Thoracic aorta (tissue), 2 donors: ENCODE results near the gene MRM2. TPM values are rescaled to one million over a fixed set of nuclear protein-coding genes. Genes with fewer than 3 reads are reported as not detected.

ENCODE experiments used
- ATAC-seq: fragments of 150-250 bp; one replicate; pipeline ENCODE4 v1.8.0; 2017; ENCODE audit warnings: low read depth; ENCODE audit not compliant: insufficient number of reproducible peaks, low FRiP score
- DNase-seq: peaks from one replicate; pipeline ENCODE4 v3.0.0-alpha.2; 2020; ENCODE audit warnings: low spot score
- H3K27ac ChIP-seq, 2 donors: fragments of 200-600 bp; sonication (generic); 1 replicate in 1 of 2; 2 replicates in 1 of 2; pipeline ENCODE4 v1.5.1; 2016; ENCODE audit warnings: mild to moderate bottlenecking in 2 of 2, moderate library complexity in 2 of 2
- H3K27me3 ChIP-seq: fragments of 200-600 bp; sonication (generic); replicated peaks from 2 replicates; pipeline ENCODE4 v1.6.0; 2016; ENCODE audit warnings: mild to moderate bottlenecking; ENCODE audit not compliant: insufficient read depth
- H3K36me3 ChIP-seq: fragments of 200-600 bp; sonication (generic); one replicate; pipeline ENCODE4 v1.5.1; 2016
- H3K4me1 ChIP-seq, 2 donors: fragments of 200-600 bp; sonication (generic); 1 replicate in 1 of 2; 2 replicates in 1 of 2; pipeline versions ENCODE4 v1.5.1 to v1.6.0; 2016; ENCODE audit warnings: low read depth in 2 of 2, mild to moderate bottlenecking in 1 of 2; ENCODE audit not compliant: control insufficient read depth in 1 of 2
- H3K4me3 ChIP-seq: fragments of 200-600 bp; sonication (generic); 2 replicates; pipeline ENCODE4 v1.5.1; 2016; ENCODE audit warnings: mild to moderate bottlenecking
- H3K9me3 ChIP-seq: fragments of 200-600 bp; sonication (generic); 2 replicates; pipeline ENCODE4 v1.5.1; 2016
- CTCF ChIP-seq: fragments of 200-600 bp; sonication (generic); IDR thresholded peaks from one replicate; pipeline ENCODE4 v1.5.1; 2019; ENCODE audit warnings: antibody characterized with exemption
- total RNA-seq, 2 donors: library from RNA; depleted of rRNA; stranded (reverse); fragments of >200 nt; gene quantifications; one replicate each; pipeline versions ENCODE4 v1.1.0 to v1.2.3, GENCODE V29; 2016

MRM2 gene
- total RNA-seq, 2 donors from 2014 or later, result 12.5 to 16.6 TPM

GRCh38 chr7:2195400-2196246, 46.4 kb downstream of the MRM2 start:
- Histone ChIP-seq H3K4me1 (no peaks in the 10 kb centered on the region), H3K9me3 (no peaks in the 10 kb centered on the region), H3K36me3 (peaks cover 10% of the 10 kb centered on the region), H3K27me3 (no peaks in the 10 kb centered on the region), H3K4me3 (no peak overlapping the region), H3K27ac (no peak overlapping the region)
- TF ChIP-seq CTCF, result no peak
- ATAC-seq (no peak), DNase-seq (no peak)

- no peak for ATAC-seq
- no peak for TF ChIP-seq CTCF
- Histone ChIP-seq H3K27me3 (no peaks in the 10 kb centered on the region), H3K27ac (no peak overlapping the region), H3K4me3 (no peak overlapping the region), H3K9me3 (no peaks in the 10 kb centered on the region), H3K4me1 (no peaks in the 10 kb centered on the region), H3K36me3 (peaks cover 4% of the 10 kb centered on the region)
- DNase-seq, result no peak
Observed at GRCh38 chr7:2193575-2194305, 48.3 kb downstream of the MRM2 start.

DNA sequence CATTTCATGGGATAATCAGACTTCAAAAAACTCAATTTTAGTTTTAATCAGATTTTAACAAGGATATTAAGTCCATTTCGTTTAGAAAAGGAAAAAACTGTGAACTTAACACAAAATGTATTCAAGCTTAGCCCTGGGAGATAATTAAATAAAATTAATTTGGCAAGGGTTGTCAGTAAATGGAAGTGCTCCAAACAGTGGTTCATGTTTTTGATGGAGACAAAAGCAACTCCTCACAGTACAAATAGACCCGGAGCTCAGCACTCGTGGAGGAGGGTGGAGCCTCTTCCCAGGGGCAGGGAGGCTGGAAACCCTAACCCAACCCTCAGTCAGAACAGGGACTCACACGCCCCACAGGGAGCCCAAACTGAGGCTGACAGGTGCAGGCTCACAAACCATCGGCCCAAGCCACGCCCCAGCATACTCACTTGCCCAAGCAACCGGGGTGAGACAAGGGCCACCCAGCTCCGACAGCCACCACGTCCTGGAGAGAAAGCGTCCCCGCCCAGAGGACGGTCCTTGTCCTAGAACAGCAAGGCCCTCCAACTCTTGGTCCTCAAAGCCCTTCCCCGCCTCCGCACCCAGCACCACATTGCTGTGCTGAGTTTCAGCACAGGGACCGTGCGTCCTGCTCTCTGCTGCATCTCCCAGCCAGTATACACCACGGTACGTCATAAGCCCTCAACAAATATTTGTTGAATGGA, 49.0 kb downstream of the MRM2 start:
- DNase-seq (no peak), ATAC-seq (no peak)
- Histone ChIP-seq H3K4me1 (no peaks in the 10 kb centered on the region), H3K36me3 (peaks cover 4% of the 10 kb centered on the region), H3K27ac (no peak overlapping the region), H3K9me3 (no peaks in the 10 kb centered on the region), H3K27me3 (no peaks in the 10 kb centered on the region), H3K4me3 (no peak overlapping the region)
- TF ChIP-seq CTCF, result no peak

- Histone ChIP-seq H3K27me3 (no peaks in the 10 kb centered on the region), H3K4me1 (no peaks in the 10 kb centered on the region), H3K4me3 (no peak overlapping the region), H3K9me3 (no peaks in the 10 kb centered on the region), H3K27ac (no peak overlapping the region), H3K36me3 (peaks cover 4% of the 10 kb centered on the region)
- no peak for TF ChIP-seq CTCF
- no peak for ATAC-seq
- DNase-seq, result no peak
Observed at GRCh38 chr7:2191016-2191415, 51.0 kb downstream of the MRM2 start.

DNA sequence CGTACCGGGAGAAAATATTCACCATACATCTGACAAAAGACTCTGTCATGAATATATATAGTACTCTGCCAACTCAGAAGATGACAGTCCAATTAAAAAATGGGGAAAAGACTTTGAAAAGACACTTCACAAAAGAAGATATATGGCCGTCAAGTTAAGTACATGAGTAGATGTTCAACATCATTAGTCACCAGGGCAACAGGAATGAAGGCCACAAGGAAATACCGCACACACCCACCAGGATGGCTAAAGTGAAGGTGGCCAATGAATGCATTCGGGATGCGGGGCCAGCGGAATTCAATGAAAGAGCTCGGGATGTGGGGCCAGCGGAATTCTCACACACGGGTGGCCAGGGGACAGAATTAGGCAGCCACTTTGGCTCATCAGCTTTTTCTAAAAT, 51.5 kb downstream of the MRM2 start:
- peaks cover under 1% of the 10 kb centered on the region for H3K36me3 ChIP-seq
- no peak overlapping the region for H3K4me3 ChIP-seq
- no peaks in the 10 kb centered on the region for H3K4me1 ChIP-seq
- no peaks in the 10 kb centered on the region for H3K27me3 ChIP-seq
- no peak for ATAC-seq
- DNase-seq, result no peak
- H3K27ac ChIP-seq, result no peak overlapping the region
- no peak for TF ChIP-seq CTCF
- no peaks in the 10 kb centered on the region for H3K9me3 ChIP-seq
